SK-N-MC (cell line): ENCODE data around the gene MCTP2.

Experiments
- DNase-seq: peaks from one replicate; pipeline ENCODE4 v3.0.0-alpha.2; 2011; ENCODE audit warnings: low read depth, low spot score
- H3K27ac ChIP-seq: fragments of 200-600 bp; sonication (generic); 2 replicates; pipeline ENCODE4 v1.5.1; 2016; ENCODE audit warnings: mixed run types
- H3K36me3 ChIP-seq: fragments of 200-600 bp; sonication (generic); 2 replicates; pipeline ENCODE4 v1.6.1; 2017; ENCODE audit warnings: antibody characterized with exemption, low read length, mixed read lengths; ENCODE audit not compliant: insufficient read depth
- H3K4me3 ChIP-seq: fragments of 200-600 bp; sonication (generic); 2 replicates; pipeline ENCODE4 v1.5.1; 2016
- H3K9ac ChIP-seq: fragments of 200-600 bp; sonication (generic); 2 replicates; pipeline ENCODE4 v1.8.0; 2017; ENCODE audit warnings: mixed run types, mixed read lengths; ENCODE audit not compliant: insufficient read length
- H3K9me3 ChIP-seq: fragments of 200-600 bp; sonication (generic); 2 replicates; pipeline ENCODE4 v1.6.1; 2017; ENCODE audit warnings: low read depth, mild to moderate bottlenecking, antibody characterized with exemption, low read length, moderate library complexity, mixed read lengths
- EZH2 ChIP-seq: fragments of 200-600 bp; sonication (generic); IDR thresholded peaks from one replicate; pipeline ENCODE4 v1.6.1; 2017; ENCODE audit warnings: antibody characterized with exemption
- FOXP2 ChIP-seq: optimal IDR thresholded peaks from 2 replicates; pipeline ENCODE3; 2011; ENCODE audit warnings: mild to moderate bottlenecking, moderate library complexity; ENCODE audit not compliant: insufficient read depth; ENCODE audit errors: extremely low read length, control extremely low read depth
- POLR2AphosphoS5 ChIP-seq: IDR thresholded peaks from 2 replicates; pipeline ENCODE4 v1.6.1; 2012; ENCODE audit warnings: mild to moderate bottlenecking, low read depth, low read length, borderline replicate concordance

The MCTP2 gene

DNA sequence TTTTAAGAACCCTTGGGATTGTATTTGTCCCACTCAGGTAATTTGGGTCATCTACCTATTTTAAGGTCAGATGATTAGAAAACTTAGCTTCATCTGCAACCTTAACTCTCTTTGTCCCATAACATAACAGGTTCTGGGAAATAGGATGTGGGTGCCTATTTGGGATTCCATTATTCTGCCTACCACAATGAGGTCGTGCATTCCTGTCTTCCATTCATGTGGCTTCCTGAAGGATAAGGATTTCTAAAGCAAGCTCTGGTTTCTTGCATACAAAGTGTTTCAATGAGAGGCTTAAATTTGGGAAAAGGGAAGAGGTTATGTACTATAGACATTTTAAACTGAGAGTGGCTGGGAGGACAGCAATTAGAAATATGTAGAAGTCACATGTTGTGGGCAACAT, 190.3 kb downstream of the MCTP2 start:
- TF ChIP-seq EZH2: no peak
- TF ChIP-seq POLR2AphosphoS5: no peak
- TF ChIP-seq FOXP2: no peak
- H3K9me3 ChIP-seq: no peaks in the 10 kb centered on the region
- no peaks in the 10 kb centered on the region for H3K36me3 ChIP-seq
- DNase-seq: no peak
- no peak overlapping the region for H3K4me3 ChIP-seq
- no peak overlapping the region for H3K9ac ChIP-seq
- no peak overlapping the region for H3K27ac ChIP-seq

DNA sequence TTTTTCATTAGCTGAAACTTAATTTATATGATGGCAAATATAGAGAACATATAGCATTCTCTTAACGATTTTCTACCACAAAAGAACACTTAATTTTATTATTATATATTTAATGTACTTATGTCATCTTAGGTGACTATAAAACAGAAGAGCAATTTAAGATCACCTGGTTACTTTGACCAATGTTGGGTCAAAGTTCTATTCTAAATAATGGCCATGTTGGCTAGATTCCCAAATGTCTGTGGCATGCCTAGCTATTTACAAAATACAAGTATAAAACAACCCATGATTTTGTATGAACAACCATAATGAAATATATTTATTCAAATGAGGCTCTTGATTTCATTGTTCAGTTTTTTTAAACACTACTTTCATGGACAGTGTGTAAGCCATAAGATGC, 200.9 kb downstream of the MCTP2 start:
- TF ChIP-seq FOXP2 (no peak), EZH2 (no peak), POLR2AphosphoS5 (no peak)
- Histone ChIP-seq H3K9me3 (no peaks in the 10 kb centered on the region), H3K27ac (no peak overlapping the region), H3K4me3 (no peak overlapping the region), H3K9ac (no peak overlapping the region), H3K36me3 (no peaks in the 10 kb centered on the region)
- no peak for DNase-seq

DNA sequence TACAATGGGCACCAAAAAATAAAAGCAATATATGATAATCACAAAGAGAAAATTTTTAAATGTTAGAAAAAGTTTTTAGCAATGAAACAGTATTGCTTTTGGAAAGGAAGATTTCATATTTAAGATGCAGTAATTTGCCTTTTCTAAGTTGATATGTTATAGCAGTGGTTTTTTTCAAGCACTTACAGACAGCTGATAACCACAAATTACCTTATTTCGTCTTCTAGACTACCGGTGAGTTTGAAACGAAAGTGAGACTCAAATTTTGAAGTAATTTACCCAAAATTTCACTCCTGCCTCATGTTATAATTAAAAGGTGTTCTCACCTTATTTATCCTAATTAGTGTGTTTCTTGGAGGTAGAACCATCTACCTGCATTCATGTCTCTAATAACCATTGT, 207.8 kb downstream of the MCTP2 start:
- no peak overlapping the region for H3K4me3 ChIP-seq
- no peak overlapping the region for H3K27ac ChIP-seq
- H3K9ac ChIP-seq: no peak overlapping the region
- no peaks in the 10 kb centered on the region for H3K36me3 ChIP-seq
- TF ChIP-seq POLR2AphosphoS5: no peak
- TF ChIP-seq FOXP2: no peak
- no peak for TF ChIP-seq EZH2
- DNase-seq: no peak
- no peaks in the 10 kb centered on the region for H3K9me3 ChIP-seq

DNA sequence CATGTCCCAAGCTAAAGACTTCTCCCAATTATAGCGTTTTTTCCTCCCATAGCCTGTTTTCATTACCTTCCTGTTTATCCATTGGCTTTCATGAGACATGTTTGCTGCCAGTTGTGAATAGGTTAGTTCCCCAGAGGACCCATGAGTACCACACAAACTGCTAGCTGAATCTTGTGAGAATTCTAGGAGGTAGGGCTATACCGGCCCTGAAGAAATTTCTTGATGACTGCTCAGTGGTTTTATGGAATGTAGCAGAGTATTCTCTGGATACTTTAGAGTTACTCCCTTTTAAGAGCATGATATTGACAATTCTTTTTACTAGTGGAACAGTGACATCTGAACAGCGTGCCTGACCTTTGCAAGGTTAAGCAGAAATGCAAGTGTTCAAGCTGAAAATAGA, 210.4 kb downstream of the MCTP2 start:
- TF ChIP-seq POLR2AphosphoS5: no peak
- no peak for TF ChIP-seq FOXP2
- TF ChIP-seq EZH2: no peak
- Histone ChIP-seq H3K9ac (no peak overlapping the region), H3K27ac (no peak overlapping the region), H3K9me3 (no peaks in the 10 kb centered on the region), H3K36me3 (no peaks in the 10 kb centered on the region), H3K4me3 (no peak overlapping the region)
- DNase-seq: no peak

DNA sequence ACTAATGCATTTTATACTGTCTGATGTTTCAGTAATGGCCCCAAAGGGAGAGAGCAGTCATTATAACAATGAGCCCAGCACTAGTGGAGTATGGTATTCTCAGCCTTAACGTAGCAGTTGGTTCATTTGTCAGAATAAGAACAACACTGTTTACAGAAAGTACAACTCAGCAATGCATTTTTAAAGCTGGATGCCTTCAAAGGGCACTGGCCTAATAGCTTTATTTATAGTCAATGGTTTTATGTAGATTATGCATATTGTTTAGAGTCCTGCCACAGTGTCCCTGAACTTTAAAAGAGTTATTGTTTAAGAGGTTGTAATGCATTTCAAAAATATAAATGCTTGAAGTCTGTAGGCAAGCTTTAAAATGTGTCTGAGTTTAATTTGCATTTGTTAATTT, 211.1 kb downstream of the MCTP2 start:
- no peak for DNase-seq
- H3K36me3 ChIP-seq: no peaks in the 10 kb centered on the region
- no peak overlapping the region for H3K4me3 ChIP-seq
- TF ChIP-seq POLR2AphosphoS5 (no peak), EZH2 (no peak), FOXP2 (no peak)
- no peaks in the 10 kb centered on the region for H3K9me3 ChIP-seq
- no peak overlapping the region for H3K27ac ChIP-seq
- H3K9ac ChIP-seq: no peak overlapping the region

DNA sequence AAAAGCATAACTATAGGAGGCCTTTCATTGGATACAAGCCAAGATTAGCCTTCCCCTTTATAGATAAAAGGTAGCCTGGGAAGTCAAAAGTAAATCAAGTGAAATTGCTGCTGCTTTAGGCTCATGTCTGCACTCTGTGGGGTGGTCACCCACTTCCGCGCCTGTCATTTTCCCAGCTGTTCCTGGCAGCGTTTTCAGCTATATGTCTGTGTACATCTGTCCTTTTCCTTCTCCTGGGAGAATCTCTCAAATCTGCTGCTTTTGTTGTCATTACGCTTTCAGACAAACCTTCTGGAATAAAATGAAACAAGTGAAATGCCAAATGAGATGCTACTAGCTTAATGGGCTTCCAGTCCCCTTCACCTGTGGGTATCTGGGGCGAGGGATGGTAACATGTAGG, 211.8 kb downstream of the MCTP2 start:
- Histone ChIP-seq H3K9me3 (no peaks in the 10 kb centered on the region), H3K4me3 (no peak overlapping the region), H3K36me3 (no peaks in the 10 kb centered on the region), H3K9ac (no peak overlapping the region), H3K27ac (no peak overlapping the region)
- TF ChIP-seq FOXP2 (no peak), EZH2 (no peak), POLR2AphosphoS5 (no peak)
- DNase-seq: no peak

DNA sequence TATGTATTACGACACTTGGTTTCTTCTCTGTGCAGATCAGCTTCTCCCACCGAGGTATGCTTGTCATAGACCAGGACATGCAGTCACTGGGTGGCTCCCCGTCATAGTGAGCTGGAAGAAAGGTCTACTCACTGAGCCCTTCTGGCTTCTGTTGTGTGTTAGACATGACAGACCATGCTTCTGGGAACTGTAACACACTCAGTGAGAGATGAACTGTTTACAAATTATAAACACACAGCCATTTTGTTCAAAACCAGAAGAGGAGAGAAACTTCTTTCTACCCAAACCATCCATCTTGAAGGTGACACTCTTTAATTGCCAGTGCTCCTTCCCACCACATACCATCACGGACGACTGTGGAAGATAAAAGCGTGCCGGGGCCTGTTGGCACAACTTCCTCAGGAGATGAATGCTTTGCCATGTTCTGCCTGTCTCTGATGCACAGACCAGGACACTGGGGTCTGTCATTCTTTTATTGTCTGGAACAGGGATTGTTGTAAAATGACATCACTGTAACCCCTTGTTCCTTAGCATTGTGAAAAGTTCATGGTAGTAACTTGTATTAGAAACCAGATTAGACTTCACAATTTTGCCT, 214.3 kb downstream of the MCTP2 start:
- TF ChIP-seq FOXP2 (no peak), EZH2 (no peak), POLR2AphosphoS5 (no peak)
- DNase-seq: no peak
- H3K9ac ChIP-seq: no peak overlapping the region

DNA sequence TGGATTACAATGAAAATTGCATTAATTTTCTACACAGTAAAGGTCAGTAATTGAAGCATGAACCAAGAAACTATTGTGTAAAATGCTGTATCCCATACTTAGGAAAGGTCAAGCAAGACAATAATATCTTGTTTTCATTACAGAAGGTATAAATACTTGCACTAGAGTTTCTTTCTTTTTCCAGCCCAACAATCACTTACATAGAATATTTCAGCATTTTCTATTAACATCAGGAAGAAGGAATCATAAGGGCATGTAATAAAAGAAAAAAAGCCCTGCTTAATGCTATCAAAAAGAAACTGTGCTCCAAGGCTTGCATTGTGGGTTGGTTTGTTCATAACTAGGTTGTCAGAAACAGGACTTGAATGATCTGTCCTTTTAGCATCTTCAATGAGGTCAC, 215.1 kb downstream of the MCTP2 start:
- no peak for TF ChIP-seq EZH2
- no peak for TF ChIP-seq POLR2AphosphoS5
- TF ChIP-seq FOXP2: no peak

More for the DNA sequence above, 214.3 kb downstream of the MCTP2 start:
- Histone ChIP-seq H3K9me3 (no peaks in the 10 kb centered on the region), H3K36me3 (no peaks in the 10 kb centered on the region), H3K27ac (no peak overlapping the region), H3K4me3 (no peak overlapping the region)

DNA sequence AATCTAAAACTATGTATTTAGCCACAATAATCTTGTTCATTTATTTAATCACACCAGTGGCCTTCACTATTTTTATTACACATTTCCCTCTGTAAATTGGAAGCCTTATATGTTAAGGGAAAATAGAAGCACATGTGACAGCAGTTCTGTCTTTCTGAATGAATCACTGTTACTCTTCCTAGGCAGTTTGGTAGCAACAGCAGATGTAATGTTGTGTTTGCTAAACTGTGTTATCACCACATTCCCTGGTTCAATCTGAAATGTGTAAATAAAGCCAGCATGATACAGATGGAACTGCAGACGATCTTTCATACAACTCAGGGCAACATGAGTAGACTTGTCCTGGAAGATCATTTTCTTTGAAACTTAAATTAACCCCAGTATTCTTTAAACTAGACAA, 220.1 kb downstream of the MCTP2 start:
- Histone ChIP-seq H3K4me3 (no peak overlapping the region), H3K27ac (no peak overlapping the region), H3K9ac (no peak overlapping the region), H3K36me3 (no peaks in the 10 kb centered on the region), H3K9me3 (no peaks in the 10 kb centered on the region)
- TF ChIP-seq EZH2 (no peak), POLR2AphosphoS5 (no peak), FOXP2 (no peak)
- DNase-seq: no peak

More for the DNA sequence above, 215.1 kb downstream of the MCTP2 start:
- Histone ChIP-seq H3K27ac (no peak overlapping the region), H3K36me3 (no peaks in the 10 kb centered on the region), H3K9ac (no peak overlapping the region), H3K4me3 (no peak overlapping the region), H3K9me3 (no peaks in the 10 kb centered on the region)
- no peak for DNase-seq
